MV-4-11 (cell line): ENCODE data around the gene IL6R.
A peak's percentile ranks its signal among the peaks of the same experiment; 100 is the strongest.

Experiments used
- DNase-seq: peaks from one replicate; lab custom pipeline; 2025; lab: John Stamatoyannopoulos, UW

The IL6R gene

DNA sequence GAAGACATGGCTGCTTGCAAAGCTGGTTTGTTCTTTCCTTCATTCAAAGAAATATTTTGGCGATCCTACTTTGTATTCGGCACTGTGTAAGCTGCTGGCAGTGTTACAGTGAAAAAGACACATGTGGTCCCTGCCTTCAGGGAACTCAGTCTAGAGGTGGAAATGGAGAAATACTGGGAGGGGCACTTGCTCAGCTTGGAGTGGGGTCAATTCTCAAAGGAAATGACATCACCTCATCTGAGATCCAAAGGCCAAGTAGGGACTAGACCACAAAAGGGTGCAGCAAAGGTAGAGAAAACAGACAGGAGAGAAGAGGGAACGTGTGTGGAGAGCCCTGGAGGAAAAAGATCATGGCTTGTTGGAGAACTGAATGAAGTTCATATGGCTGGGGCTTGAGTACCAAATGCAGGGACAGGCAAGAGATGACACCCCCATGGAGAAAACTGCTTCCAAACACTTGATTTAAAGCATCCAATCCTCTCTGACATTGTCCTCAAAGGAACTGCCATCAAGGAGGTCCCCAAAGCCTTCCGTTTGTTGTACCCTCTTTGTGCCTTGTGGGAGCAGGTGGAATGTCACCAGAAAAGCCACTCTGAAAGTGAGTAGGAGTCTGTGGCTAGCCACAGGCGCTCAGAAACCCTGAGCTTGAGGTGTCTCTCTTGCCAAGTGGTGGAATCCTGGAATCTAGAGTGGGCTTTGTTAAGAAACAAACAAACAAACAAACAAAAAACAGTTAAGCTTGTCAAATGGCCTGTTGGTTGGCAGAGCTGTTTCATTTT lies 48.6 kb downstream of the IL6R start:
- DNase-seq, result peak; percentile 9

DNA sequence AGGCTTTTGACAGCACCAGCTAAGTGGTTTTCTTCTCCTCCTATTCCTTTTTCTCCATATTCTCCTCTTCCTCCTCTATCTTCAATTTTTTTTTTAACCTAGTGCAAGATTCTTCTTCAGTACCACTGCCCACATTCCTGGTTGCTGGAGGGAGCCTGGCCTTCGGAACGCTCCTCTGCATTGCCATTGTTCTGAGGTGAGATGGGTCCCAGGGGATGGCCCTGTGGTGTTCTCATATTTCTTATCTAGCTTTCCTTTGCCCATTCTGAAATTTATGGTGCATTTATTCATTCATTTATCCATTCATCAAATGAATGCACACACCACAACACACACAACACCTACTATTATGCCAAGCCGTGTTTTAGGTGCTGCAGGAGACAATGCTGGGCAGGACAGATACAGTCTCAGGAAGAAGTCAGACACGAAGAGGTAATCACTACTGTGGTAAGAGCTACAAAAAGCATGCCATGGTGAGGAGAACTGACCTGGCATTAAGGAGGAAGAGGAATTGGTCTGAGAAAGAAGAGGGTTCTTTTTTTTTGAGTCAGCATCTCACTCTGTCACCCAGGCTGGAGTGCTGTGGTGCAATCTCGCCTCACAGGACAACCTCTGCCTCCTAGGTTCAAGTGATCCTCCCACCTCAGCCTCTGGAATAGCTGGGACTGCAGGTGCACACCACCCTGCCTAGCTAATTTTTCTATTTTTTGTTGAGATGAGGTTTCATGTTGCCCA lies 49.4 kb downstream of the IL6R start:
- DNase-seq, result peak; percentile 47

DNA sequence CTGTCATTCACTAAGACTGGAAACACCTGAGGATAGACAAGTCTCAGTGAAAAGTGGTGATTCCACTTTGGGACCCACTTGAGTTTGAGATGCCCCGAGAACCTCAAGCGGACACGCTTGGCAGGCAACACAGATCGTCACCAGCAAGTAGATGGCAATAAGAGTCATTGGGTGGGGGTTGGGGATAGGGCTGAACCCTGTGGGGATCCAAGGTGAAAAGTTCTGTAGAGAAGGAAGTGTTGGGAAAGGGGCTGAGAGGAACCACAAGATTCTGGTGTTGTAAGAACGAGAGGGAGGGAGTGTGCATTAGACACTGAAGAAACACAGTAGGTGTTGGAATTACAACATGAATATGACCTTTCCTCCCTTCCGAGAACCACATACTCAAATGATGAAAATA lies 51.5 kb downstream of the IL6R start:
- DNase-seq, result peak; percentile 43

DNA sequence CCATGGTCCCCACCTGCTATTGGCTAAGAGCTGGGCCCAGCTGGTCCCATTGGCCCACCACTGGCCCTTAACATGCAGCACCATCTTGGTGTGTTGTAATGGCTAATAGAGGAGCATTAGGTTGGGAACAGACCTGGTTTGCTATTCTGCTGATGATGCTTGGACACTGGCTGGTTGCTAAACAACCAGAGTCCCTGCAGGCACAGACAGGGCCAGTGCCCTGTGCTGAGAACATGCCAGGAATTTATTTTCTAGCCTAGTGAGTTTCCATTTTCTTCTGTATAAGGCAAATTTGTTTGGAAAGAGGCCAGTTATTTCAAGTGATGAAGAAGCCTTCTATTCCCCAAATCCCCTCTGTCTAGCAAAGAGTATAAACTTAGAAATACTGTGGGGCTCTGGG lies 53.9 kb downstream of the IL6R start:
- DNase-seq, result no peak

DNA sequence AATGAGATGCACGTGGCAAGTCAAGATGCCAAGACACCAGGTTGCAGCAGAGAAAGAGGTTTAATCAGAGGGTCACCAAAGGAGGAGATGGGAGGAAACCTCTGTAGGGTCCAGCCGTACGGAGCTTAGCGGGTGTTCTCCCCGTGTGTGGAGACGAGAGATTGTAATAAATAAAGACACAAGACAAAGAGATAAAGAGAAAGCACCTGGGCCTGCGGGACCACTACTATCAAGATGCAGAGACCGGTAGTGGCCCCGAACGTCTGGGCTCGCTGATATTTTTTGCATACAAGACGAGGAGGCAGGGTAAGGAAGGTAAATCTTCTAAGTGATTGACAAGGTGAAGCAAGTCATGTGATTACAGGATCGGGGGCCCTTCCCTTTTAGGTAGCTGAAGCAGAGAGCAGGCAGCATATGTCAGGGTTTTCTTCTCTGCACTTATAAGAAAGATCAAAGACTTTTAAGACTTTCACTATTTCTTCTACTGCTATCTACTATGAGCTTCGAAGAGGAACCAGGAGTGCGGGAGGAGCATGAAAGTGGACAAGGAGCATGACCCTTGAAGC lies 55.6 kb downstream of the IL6R start:
- DNase-seq, result no peak

DNA sequence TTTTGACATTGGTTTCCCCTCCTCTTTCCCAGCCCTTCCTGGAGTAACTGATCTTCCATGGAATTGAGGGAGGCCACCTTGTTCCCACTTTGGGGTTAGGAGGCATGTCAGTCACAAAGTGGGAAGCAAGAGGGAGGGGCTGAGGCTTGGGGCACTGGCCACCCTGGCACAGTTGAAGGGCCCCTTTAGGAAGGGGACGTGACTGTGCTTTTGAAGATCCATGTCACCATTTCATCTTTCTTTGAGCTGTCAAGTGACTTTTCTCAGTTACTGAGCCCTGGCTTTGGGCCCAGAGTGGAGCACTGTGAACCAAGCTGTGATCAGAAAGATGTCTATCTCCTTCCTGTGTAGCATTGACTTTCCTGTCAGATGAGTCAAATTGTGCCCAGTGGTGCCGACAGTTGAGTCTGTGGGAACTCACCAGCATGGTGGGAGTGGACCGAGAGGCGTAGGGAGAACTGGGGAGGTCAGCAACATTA lies 58.4 kb downstream of the IL6R start:
- no peak for DNase-seq

DNA sequence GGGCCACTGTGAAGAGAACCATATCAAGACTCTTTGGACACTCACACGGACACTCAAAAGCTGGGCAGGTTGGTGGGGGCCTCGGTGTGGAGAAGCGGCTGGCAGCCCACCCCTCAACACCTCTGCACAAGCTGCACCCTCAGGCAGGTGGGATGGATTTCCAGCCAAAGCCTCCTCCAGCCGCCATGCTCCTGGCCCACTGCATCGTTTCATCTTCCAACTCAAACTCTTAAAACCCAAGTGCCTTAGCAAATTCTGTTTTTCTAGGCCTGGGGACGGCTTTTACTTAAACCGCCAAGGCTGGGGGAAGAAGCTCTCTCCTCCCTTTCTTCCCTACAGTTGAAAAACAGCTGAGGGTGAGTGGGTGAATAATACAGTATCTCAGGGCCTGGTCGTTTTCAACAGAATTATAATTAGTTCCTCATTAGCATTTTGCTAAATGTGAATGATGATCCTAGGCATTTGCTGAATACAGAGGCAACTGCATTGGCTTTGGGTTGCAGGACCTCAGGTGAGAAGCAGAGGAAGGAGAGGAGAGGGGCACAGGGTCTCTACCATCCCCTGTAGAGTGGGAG lies 60.6 kb downstream of the IL6R start:
- DNase-seq, result no peak

DNA sequence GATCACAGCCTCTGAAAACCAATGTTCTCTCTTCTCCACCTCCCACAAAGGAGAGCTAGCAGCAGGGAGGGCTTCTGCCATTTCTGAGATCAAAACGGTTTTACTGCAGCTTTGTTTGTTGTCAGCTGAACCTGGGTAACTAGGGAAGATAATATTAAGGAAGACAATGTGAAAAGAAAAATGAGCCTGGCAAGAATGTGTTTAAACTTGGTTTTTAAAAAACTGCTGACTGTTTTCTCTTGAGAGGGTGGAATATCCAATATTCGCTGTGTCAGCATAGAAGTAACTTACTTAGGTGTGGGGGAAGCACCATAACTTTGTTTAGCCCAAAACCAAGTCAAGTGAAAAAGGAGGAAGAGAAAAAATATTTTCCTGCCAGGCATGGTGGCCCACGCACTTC lies 61.1 kb downstream of the IL6R start:
- no peak for DNase-seq

DNA sequence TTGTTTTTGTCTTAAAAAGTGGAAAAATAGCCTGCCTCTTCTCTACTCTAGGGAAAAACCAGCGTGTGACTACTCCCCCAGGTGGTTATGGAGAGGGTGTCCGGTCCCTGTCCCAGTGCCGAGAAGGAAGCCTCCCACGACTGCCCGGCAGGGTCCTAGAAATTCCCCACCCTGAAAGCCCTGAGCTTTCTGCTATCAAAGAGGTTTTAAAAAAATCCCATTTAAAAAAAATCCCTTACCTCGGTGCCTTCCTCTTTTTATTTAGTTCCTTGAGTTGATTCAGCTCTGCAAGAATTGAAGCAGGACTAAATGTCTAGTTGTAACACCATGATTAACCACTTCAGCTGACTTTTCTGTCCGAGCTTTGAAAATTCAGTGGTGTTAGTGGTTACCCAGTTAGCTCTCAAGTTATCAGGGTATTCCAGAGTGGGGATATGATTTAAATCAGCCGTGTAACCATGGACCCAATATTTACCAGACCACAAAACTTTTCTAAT lies 61.8 kb downstream of the IL6R start:
- DNase-seq, result no peak

DNA sequence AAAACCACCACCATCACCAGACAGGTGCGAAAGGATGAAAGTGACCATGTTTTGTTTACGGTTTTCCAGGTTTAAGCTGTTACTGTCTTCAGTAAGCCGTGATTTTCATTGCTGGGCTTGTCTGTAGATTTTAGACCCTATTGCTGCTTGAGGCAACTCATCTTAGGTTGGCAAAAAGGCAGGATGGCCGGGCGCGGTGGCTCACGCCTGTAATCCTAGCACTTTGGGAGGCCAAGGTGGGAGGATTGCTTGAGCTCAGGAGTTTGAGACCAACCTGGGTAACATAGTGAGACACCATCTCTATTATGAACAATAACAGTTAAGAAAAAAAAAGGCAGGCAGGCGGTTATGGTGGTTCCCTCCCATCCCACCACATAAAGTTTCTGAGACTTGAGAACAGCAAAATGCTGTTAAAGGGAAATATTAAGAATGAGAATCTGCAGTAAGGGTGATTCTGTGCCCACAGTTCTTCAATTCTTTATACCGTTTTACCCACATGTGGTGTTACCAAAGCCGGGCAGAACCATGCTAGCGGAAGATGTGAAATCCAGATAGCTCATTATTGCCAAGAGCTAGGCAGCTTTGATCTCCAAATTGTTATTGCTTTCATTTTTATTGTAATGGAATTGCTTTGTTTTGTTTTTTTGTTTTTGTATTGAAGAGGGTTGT lies 62.4 kb downstream of the IL6R start:
- DNase-seq, result no peak

DNA sequence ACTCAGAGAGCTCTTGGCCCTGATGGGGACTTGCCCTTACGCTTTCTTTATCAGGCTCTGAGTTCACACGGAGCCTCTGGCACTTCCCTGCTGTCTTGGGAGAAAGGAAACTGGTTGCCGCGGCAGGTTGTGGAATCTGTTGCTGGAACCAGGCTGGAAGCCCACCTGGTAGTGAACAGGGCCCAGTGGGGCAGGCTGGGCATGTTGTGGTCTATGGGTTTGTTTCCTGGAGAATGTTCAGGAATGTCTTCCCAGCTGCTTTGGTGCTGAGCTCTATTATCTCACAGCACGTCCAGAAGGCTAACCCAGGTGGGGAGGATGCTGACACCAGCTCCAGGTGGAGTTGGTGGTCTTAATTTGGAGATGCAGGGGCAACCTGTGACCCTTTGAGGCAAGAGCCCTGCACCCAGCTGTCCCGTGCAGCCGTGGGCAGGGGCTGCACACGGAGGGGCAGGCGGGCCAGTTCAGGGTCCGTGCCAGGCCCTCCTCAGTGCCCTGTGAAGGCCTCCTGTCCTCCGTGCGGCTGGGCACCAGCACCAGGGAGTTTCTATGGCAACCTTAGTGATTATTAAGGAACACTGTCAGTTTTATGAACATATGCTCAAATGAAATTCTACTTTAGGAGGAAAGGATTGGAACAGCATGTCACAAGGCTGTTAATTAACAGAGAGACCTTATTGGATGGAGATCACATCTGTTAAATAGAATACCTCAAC lies 63.5 kb downstream of the IL6R start:
- DNase-seq, result no peak

DNA sequence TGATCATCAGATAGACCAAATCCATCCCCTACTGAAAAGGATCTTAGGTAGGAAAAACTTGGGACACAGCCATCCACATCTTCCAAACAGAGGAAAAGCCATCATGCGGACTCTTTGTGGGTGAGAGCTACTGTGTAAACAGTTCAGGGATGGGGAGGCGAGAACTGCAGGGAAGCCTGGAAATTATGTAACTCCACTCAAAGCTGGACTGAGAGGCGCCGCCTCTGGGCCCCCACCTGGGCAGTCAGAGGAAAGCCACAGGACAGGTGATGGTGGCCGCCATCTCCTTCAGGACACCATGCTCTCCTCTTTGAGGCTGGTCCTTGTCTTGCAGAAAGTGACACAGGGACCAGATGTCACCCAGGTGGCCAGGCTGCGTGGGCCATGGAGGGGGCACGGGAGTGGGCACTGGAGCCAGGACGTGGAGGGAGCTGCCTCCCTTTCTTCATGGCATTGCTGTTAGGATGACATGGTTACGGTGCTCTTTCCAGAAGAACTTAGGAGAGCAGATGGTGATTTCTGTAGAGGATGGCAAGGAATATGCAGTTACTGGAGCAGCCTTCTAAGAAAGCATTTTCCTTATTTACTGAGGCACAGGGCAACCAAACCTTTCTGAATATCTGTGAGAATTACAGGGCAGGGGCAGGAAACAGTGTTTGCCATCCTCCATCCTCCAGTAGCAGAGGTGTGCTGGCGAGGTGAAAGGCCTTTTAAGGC lies 64.9 kb downstream of the IL6R start:
- DNase-seq, result no peak

DNA sequence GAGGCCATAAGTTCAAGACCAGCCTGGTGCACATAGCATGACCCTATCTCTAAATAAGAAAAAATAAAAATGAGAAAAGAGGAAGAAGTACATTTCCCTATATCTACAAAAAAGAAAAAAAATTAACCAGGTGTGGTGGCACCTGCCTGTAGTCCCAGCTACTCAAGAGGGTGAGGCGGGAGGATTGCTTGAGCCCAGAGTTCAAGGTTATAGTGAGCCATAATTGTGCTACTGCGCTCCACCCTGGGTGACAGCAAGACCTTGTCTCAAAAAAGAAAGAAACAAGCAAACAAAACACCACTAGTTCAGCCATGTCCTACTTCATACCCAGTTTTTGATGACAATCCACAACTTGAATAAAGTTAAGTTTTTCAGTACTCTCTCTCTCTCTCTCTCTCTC lies 66.2 kb downstream of the IL6R start:
- no peak for DNase-seq

DNA sequence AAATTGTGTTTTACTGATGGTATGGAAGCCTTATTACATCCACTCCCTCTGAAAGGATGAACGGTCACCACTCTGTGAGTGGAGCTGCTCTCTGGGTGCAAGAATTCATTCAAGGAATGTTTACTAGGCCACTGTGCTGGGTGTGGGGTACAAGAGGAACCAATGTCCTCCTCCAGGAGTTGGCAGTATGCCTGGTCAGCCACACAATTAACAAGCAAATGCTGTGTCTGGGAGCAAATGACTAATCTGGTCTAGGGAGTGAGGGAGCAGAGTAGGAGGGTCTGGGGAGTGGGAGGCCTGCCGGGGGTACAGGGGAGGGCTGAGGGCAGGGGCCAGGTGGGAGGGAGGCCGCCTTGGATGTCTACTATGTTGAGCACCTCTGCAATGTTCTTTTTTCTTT lies 69.7 kb downstream of the IL6R start:
- DNase-seq, result peak; percentile 40

DNA sequence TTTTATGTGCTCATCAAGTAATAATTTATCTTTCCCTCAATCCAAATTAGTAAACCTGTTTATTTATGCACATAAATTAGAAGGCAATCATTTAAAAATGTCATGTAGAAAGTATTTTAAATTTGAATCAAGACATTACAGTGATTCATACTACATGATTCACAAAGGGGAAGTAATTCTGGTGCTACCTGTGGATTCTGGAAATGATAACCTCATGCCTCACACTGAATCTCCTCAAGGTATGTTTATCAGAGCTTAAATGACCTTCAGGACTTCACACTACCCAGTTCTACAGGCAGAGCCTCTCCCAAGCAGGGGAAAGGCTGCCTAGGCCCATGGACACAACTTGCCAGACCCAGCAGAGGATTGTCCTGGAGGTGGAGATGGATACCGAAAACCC lies 71.6 kb downstream of the IL6R start:
- DNase-seq, result no peak

DNA sequence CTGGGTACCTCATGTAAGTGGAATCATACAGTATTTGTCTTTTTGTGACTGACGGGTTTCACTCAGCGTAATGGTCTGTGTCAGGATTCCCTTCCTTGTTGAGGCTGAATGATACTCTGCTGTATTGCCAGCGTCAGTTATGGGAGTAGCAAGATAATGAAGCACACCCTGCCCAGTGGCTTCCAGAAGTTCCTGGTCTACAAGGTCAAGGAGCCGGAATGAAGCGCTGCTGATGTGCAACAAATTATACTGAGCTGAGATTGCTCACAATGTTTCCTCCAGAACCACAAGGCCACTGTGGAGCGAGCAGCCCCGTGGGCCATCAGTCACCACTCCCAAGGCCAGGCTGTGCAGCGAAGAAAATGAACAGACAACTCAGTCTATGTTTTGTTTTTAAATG lies 72.9 kb downstream of the IL6R start:
- DNase-seq, result no peak

DNA sequence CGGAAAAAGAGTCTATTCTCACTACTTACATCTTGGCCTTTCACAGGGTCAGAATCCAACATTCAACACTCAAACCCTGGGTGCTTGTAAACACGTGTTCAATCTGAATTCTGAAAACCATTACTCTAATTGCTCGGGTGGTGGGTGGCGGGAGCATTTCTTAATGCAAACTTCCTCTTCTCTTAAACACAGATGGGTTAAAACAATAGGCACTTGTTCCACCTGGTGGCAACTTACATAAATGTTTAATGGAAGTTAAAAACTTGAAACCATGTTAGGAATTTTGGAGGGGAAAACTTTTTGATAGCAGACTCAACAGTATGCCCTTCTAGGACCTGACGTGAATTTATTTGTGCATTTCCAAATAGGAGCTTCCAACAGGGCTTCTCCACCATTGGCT lies 73.5 kb downstream of the IL6R start:
- DNase-seq, result peak; percentile 79

DNA sequence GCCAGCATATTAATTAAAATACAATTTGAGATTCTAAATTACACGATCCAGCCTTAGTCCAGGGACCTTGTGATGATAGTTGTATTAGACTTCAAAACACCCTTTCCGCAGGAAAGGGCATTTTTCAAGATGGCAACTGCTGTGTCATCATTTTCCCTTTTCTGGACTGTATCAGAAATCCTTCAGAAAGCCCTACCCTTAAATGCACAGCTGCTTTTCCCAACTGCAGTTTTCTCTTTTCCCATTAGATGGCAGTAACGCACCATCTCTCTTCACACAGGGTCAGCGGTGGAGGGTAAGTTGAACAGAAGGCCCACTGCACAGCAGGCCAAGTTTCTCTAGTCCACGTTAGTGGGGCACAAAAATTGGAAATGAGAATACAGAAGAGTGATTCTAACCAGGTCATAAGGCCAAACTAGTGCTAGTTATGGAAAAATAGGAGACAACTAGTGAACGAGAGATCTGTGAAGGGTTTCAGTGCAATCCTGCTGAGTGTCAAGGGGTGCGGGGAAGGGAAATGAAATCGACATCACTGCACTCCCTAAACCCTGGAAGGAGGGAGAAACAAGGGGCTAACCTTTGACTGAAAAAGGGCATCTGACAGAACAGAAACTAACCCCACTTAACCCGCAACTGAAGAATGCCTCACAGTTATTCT lies 74.8 kb downstream of the IL6R start:
- peak; percentile 72 for DNase-seq

DNA sequence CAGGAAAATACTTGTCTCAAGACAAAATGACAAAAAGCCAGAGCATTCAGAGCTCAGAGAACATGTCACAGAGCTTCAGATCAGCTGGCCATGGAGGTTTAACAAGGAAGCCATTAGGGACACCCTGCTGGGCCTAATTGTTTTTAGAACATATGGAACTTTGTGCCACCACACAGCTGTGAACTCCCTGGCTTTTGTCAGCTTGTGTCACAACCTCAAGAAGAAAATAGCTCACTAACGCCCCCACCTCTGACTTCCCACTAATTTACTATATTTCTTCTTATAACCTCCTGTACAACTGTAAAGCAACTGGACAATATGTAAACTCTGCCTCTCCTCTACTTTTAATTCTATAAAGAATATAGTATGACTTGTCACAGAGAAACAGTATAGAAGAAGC lies 75.9 kb downstream of the IL6R start:
- DNase-seq, result peak; percentile 52
